HEK293T (cell line): ENCODE measurements around the gene SNX9.

Experiments
- ARNT ChIP-seq: fragments of 450-650 bp; IDR thresholded peaks from 2 replicates; pipeline ENCODE4 v1.6.1; 2017; ENCODE audit warnings: mild to moderate bottlenecking
- BHLHE40 ChIP-seq: fragments of 450-650 bp; IDR thresholded peaks from 2 replicates; pipeline ENCODE4 v1.6.1; 2016; ENCODE audit warnings: mild to moderate bottlenecking, moderate library complexity, borderline replicate concordance
- CTBP1 ChIP-seq: fragments of 450-650 bp; IDR thresholded peaks from 2 replicates; pipeline ENCODE4 v1.6.1; 2016; ENCODE audit warnings: borderline replicate concordance
- ELF4 ChIP-seq: fragments of 450-650 bp; IDR thresholded peaks from 2 replicates; pipeline ENCODE4 v1.6.1; 2017; ENCODE audit warnings: antibody characterized with exemption
- FOXA1 ChIP-seq: fragments of 450-650 bp; IDR thresholded peaks from 2 replicates; pipeline ENCODE4 v1.6.1; 2016; ENCODE audit warnings: mild to moderate bottlenecking
- FOXK2 ChIP-seq: fragments of 450-650 bp; IDR thresholded peaks from 2 replicates; pipeline ENCODE4 v1.6.1; 2016; ENCODE audit warnings: mild to moderate bottlenecking
- FOXM1 ChIP-seq: fragments of 450-650 bp; IDR thresholded peaks from 2 replicates; pipeline ENCODE4 v1.6.1; 2017; ENCODE audit warnings: mild to moderate bottlenecking, borderline replicate concordance
- HDGF ChIP-seq: fragments of 450-650 bp; IDR thresholded peaks from 2 replicates; pipeline ENCODE4 v1.6.1; 2017; ENCODE audit warnings: antibody characterized with exemption, borderline replicate concordance
- L3MBTL2 ChIP-seq: fragments of 450-650 bp; conservative IDR thresholded peaks from 2 replicates; pipeline ENCODE4 v1.6.1; 2016; ENCODE audit warnings: mild to moderate bottlenecking
- LEF1 ChIP-seq: fragments of 450-650 bp; IDR thresholded peaks from 2 replicates; pipeline ENCODE4 v1.6.1; 2017; ENCODE audit warnings: mild to moderate bottlenecking, borderline replicate concordance
- PKNOX1 ChIP-seq: fragments of 450-650 bp; IDR thresholded peaks from 2 replicates; pipeline ENCODE4 v1.6.1; 2016
- SP1 ChIP-seq: fragments of 450-650 bp; IDR thresholded peaks from 2 replicates; pipeline ENCODE4 v1.6.1; 2017
- TARDBP ChIP-seq: fragments of 450-650 bp; IDR thresholded peaks from 2 replicates; pipeline ENCODE4 v1.6.1; 2016

- no peak for TF ChIP-seq BHLHE40
- no peak for TF ChIP-seq ARNT
- no peak for TF ChIP-seq ELF4
- TF ChIP-seq FOXA1: no peak
- no peak for TF ChIP-seq HDGF
- no peak for TF ChIP-seq TARDBP
- TF ChIP-seq L3MBTL2: no peak
- TF ChIP-seq FOXK2: no peak
- TF ChIP-seq SP1: no peak
- TF ChIP-seq FOXM1: no peak
- no peak for TF ChIP-seq LEF1
- TF ChIP-seq CTBP1: no peak
- no peak for TF ChIP-seq PKNOX1
These were observed 120.4 kb downstream of the SNX9 start for GRCh38 chr6:157943249-157943963.
